Heart left ventricle (tissue), 16 donors: ENCODE results near the gene TRIP11. TPM values are rescaled to one million over a fixed set of nuclear protein-coding genes. Genes with fewer than 3 reads are reported as not detected.

Experiments used
- ATAC-seq, 4 donors: fragments of 200-7000 bp; cut with Tn5 transposase; one replicate each; pipeline ENCODE4 v1.9.1; 2020 to 2022; ENCODE audit warnings: moderate library complexity in 4 of 4, mild to moderate bottlenecking in 3 of 4, moderate number of reproducible peaks in 1 of 4
- DNase-seq, 5 donors: peaks; one replicate each; pipeline ENCODE4 v3.0.0-alpha.2; 2020
- H3K27ac ChIP-seq, 12 donors: fragments of 200-600 bp; sonication (generic) in 4 of 12; one replicate each; pipeline versions ENCODE4 v1.5.0 to v1.8.0; 2016 to 2022; ENCODE audit warnings: mild to moderate bottlenecking in 2 of 12
- H3K27me3 ChIP-seq, 9 donors: fragments of 200-600 bp; sonication (generic) in 2 of 9; one replicate each; pipeline versions ENCODE4 v1.5.1 to v1.8.0; 2016 to 2022; ENCODE audit warnings: mild to moderate bottlenecking in 3 of 9
- H3K36me3 ChIP-seq, 9 donors: fragments of 200-600 bp; sonication (generic) in 2 of 9; one replicate each; pipeline versions ENCODE4 v1.5.0 to v1.8.0; 2018 to 2022; ENCODE audit warnings: mild to moderate bottlenecking in 2 of 9
- H3K4me1 ChIP-seq, 12 donors: fragments of 200-600 bp; sonication (generic) in 4 of 12; one replicate each; pipeline versions ENCODE4 v1.5.0 to v1.8.0; 2016 to 2022; ENCODE audit warnings: mild to moderate bottlenecking in 3 of 12
- H3K4me3 ChIP-seq, 12 donors: fragments of 200-600 bp; sonication (generic) in 4 of 12; one replicate each; pipeline versions ENCODE4 v1.5.0 to v1.8.0; 2017 to 2022; ENCODE audit warnings: mild to moderate bottlenecking in 9 of 12, moderate library complexity in 4 of 12
- H3K9me3 ChIP-seq, 12 donors: fragments of 200-600 bp; sonication (generic) in 4 of 12; one replicate each; pipeline versions ENCODE4 v1.5.0 to v1.8.0; 2016 to 2022; ENCODE audit warnings: mild to moderate bottlenecking in 1 of 12
- CTCF ChIP-seq, 12 donors: fragments of 200-600 bp; sonication (generic) in 4 of 12; IDR thresholded peaks; one replicate each; pipeline versions ENCODE4 v1.5.0 to v1.8.0; 2018 to 2022; ENCODE audit warnings: antibody characterized with exemption in 12 of 12, mild to moderate bottlenecking in 5 of 12
- POLR2A ChIP-seq, 2 donors: fragments of 450-650 bp; IDR thresholded peaks; one replicate each; pipeline ENCODE4 v1.6.1; 2017; ENCODE audit warnings: antibody characterized with exemption in 2 of 2, mild to moderate bottlenecking in 2 of 2, moderate library complexity in 2 of 2
- WGBS, 4 donors: extraction: QIAGEN DNeasy Blood & Tissue Kit in 2 of 4; methylation state at CpG; one replicate each; pipeline versions ENCODE4 v1.1.5 to v1.1.7; 2013 to 2018; 5-methylcytosine and 5-hydroxymethylcytosine counted together
- intact Hi-C, 10 donors: fragments of 100-400 bp; cut with DNase I; formaldehyde crosslinking; loops; one replicate each; pipeline versions ENCODE4 v1.11.1 to v1.14.2; 2022
- polyA plus RNA-seq, 2 donors: library from polyadenylated mRNA; stranded (reverse); fragments of 200-250 nt; gene quantifications; one replicate each; pipeline ENCODE4 v1.2.3, GENCODE V29; 2013
- total RNA-seq, 9 donors: library from RNA; depleted of rRNA in 2 of 9; stranded (reverse); fragments of >200 nt in 2 of 9; fragmentation: NEBNext Ultra II Directional in 3 of 9; extraction: Animal tissue kit (Norgen Biotek cat#: 25700) in 3 of 9; gene quantifications; one replicate each; pipeline versions ENCODE4 v1.1.0 to v1.2.4, GENCODE V29; 2016 to 2023
- donor health status: ischemic (EF 13 %, LVEDD 7.1; RV severe dilation, severe dysfunction).
- donor health status: healthy with polysubstance abuse.
- donor health status: DM: no; HTN: yes; CAD: no.
- donor health status: DM: no; HTN: no; CAD: no.
- donor health status: ischemic (EF 25% LVEDD 6.9; RV normal size, moderate dysfunction).
- donor health status: ischemic (EF 25% LVEDD 5.7; RV mildly dilated, moderate dysfunction).
- donor health status: healthy.
- donor health status: DM: yes; HTN: yes; CAD: no.
- donor health status: ischemic (EF 35%, LVEDD 5.7; RV mildly dilated, moderate dysfunction).
- donor health status: nonischemic (EF 11% LVEDD 7.7; RV severe dilation, severe dysfunction).
- donor health status: DM: yes; HTN: yes; CAD: no.
- donor health status: PGD.
- donor health status: ischemic (EF 29% LVEDD 5.4; RV normal size, mild dysfunction).
- donor health status: nonischemic (EF 23%, LVEDD 6.1; RV moderate dilation, normal function).

The TRIP11 gene
- total and polyA plus RNA-seq, 11 donors = 4.8 to 68.6 (median 48.7) TPM

GRCh38 chr14:91926131-91926890 lies 113.5 kb downstream of the TRIP11 start:
- ATAC-seq (no peak), DNase-seq (no peak)
- Histone ChIP-seq H3K9me3 (no peaks in the 10 kb centered on the region), H3K4me1 (peaks cover 0 to 67% (median 7%) of the 10 kb centered on the region in 12 donors), H3K36me3 (peaks cover 0 to 9% (median 0%) of the 10 kb centered on the region in 9 donors), H3K27me3 (no peaks in the 10 kb centered on the region), H3K4me3 (no peak overlapping the region), H3K27ac (peak overlapping the region in 2 of 12 donors; percentile 10 to 68)
- no peak for TF ChIP-seq POLR2A (IDR thresholded peaks at IDR 0.05)
- no peak for TF ChIP-seq CTCF (IDR thresholded peaks at IDR 0.05)
- WGBS, 4 donors = 65 to 74% (median 73%) methylated on average over 13 to 17 of the region's 17 CpGs
- intact Hi-C loops = no loop called here

GRCh38 chr14:91925727-91926121 lies 114.1 kb downstream of the TRIP11 start:
- TF ChIP-seq CTCF (IDR thresholded peaks at IDR 0.05) (no peak), POLR2A (IDR thresholded peaks at IDR 0.05) (no peak)
- 82 to 86% (median 86%) methylated on average over 10 of the region's 10 CpGs for WGBS, 4 donors
- DNase-seq (no peak), ATAC-seq (no peak)
- Histone ChIP-seq H3K4me3 (no peak overlapping the region), H3K4me1 (peaks cover 0 to 68% (median 7%) of the 10 kb centered on the region in 12 donors), H3K9me3 (no peaks in the 10 kb centered on the region), H3K27ac (peak overlapping the region in 8 of 12 donors; percentile 4 to 68 (median 37)), H3K27me3 (no peaks in the 10 kb centered on the region), H3K36me3 (peaks cover 0 to 4% (median 0%) of the 10 kb centered on the region in 9 donors)
- intact Hi-C loops = no loop called here

- H3K4me3 ChIP-seq = no peak overlapping the region
- H3K27ac ChIP-seq = peak overlapping the region in 9 of 12 donors; percentile 4 to 68 (median 38)
- WGBS, 4 donors = 42 to 48% (median 45%) methylated on average over 12 to 13 of the region's 13 CpGs
- intact Hi-C loops = no loop called here
- H3K36me3 ChIP-seq = no peaks in the 10 kb centered on the region
- ATAC-seq = peak in 2 of 4 donors; percentile 33 to 48
- peak in 1 of 5 donors; percentile 68 for DNase-seq
- TF ChIP-seq POLR2A (IDR thresholded peaks at IDR 0.05) = no peak
- peaks cover 0 to 68% (median 7%) of the 10 kb centered on the region in 12 donors for H3K4me1 ChIP-seq
- no peaks in the 10 kb centered on the region for H3K27me3 ChIP-seq
- H3K9me3 ChIP-seq = no peaks in the 10 kb centered on the region
Measured at GRCh38 chr14:91925001-91925726, 114.7 kb downstream of the TRIP11 start.

GRCh38 chr14:91920526-91920925 lies 119.3 kb downstream of the TRIP11 start:
- peaks cover 0 to 2% (median 0%) of the 10 kb centered on the region in 12 donors for H3K9me3 ChIP-seq
- DNase-seq = no peak
- whole genome bisulfite sequencing, 4 donors = 63 to 81% (median 71%) methylated on average over 3 of the region's 3 CpGs
- no peaks in the 10 kb centered on the region for H3K36me3 ChIP-seq
- intact Hi-C loops = no loop called here
- H3K27ac ChIP-seq = peak overlapping the region in 5 of 12 donors; percentile 15 to 69 (median 30)
- no peak overlapping the region for H3K4me3 ChIP-seq
- ATAC-seq = no peak
- peaks cover 0 to 68% (median 5%) of the 10 kb centered on the region in 12 donors for H3K4me1 ChIP-seq
- no peak for TF ChIP-seq CTCF (IDR thresholded peaks at IDR 0.05)
- no peak for TF ChIP-seq POLR2A (IDR thresholded peaks at IDR 0.05)
- no peaks in the 10 kb centered on the region for H3K27me3 ChIP-seq
